ENCODE results near the gene SLC38A2.

- TF ChIP-seq POLR2A (IDR thresholded peaks at IDR 0.05) = peak in 1 of 2 donors; percentile 99
- TF ChIP-seq, protein P1, sequence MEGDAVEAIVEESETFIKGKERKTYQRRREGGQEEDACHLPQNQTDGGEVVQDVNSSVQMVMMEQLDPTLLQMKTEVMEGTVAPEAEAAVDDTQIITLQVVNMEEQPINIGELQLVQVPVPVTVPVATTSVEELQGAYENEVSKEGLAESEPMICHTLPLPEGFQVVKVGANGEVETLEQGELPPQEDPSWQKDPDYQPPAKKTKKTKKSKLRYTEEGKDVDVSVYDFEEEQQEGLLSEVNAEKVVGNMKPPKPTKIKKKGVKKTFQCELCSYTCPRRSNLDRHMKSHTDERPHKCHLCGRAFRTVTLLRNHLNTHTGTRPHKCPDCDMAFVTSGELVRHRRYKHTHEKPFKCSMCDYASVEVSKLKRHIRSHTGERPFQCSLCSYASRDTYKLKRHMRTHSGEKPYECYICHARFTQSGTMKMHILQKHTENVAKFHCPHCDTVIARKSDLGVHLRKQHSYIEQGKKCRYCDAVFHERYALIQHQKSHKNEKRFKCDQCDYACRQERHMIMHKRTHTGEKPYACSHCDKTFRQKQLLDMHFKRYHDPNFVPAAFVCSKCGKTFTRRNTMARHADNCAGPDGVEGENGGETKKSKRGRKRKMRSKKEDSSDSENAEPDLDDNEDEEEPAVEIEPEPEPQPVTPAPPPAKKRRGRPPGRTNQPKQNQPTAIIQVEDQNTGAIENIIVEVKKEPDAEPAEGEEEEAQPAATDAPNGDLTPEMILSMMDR (IDR thresholded peaks at IDR 0.05) = no peak
These were observed at the start of gene SLC38A2 for GRCh38 chr12:46372544-46373300.

Data from lower leg skin (tissue), 3 donors.